ENCODE results near the gene PPARD.

GRCh38 chr6:35321091-35321490 is 21.3 kb upstream of the PPARD start:
- no peak for TF ChIP-seq CTCF (conservative IDR thresholded peaks at IDR 0.05 in 1 of 2, IDR thresholded peaks at IDR 0.05 in 1 of 2; ENCODE audit: low read depth in 1 of 2, low read length in 2 of 2)
- TF ChIP-seq EZH2 (IDR thresholded peaks at IDR 0.05; ENCODE audit: low read length, missing control alignments): no peak
